Ascending aorta (tissue), 2 donors: ENCODE measurements around the gene KRTAP5-8. TPM values are rescaled to one million over a fixed set of nuclear protein-coding genes. Genes with fewer than 3 reads are reported as not detected.

Source experiments
- DNase-seq, 2 donors: peaks; one replicate each; pipeline ENCODE4 v3.0.0-alpha.2; 2019; ENCODE audit warnings: low spot score in 2 of 2
- H3K27ac ChIP-seq, 2 donors: fragments of 200-600 bp; sonication (generic); one replicate each; pipeline ENCODE4 v1.5.1; 2016 to 2017; ENCODE audit warnings: mild to moderate bottlenecking in 1 of 2
- H3K27me3 ChIP-seq: fragments of 200-600 bp; sonication (generic); one replicate; pipeline ENCODE4 v1.5.1; 2017
- H3K36me3 ChIP-seq, 2 donors: fragments of 200-600 bp; sonication (generic); one replicate each; pipeline ENCODE4 v1.5.1; 2016
- H3K4me1 ChIP-seq, 2 donors: fragments of 200-600 bp; sonication (generic); one replicate each; pipeline ENCODE4 v1.5.1; 2016 to 2017; ENCODE audit warnings: mild to moderate bottlenecking in 1 of 2
- H3K4me3 ChIP-seq, 2 donors: fragments of 200-600 bp; sonication (generic); one replicate each; pipeline ENCODE4 v1.5.1; 2016 to 2017; ENCODE audit warnings: mild to moderate bottlenecking in 1 of 2
- H3K9me3 ChIP-seq, 2 donors: fragments of 200-600 bp; sonication (generic); one replicate each; pipeline ENCODE4 v1.5.1; 2016
- intact Hi-C: fragments of 100-400 bp; cut with DNase I; formaldehyde crosslinking; loops from one replicate; pipeline ENCODE4 v1.15.1; 2023
- total RNA-seq: library from RNA; depleted of rRNA; stranded (reverse); fragments of >200 nt; gene quantifications from one replicate; pipeline ENCODE4 v1.1.0, GENCODE V29; 2016
- TF ChIP-seq, protein P1 (sequence below), 3 experiments: fragments of 200-600 bp in 2 of 3; fragments of 450-650 bp in 1 of 3; sonication (generic) in 2 of 3; IDR thresholded peaks; one replicate each; pipeline ENCODE4 v1.5.1; 2016 to 2019; ENCODE audit warnings: antibody characterized with exemption in 3 of 3, mild to moderate bottlenecking in 1 of 3, moderate library complexity in 1 of 3

Gene KRTAP5-8
- total RNA-seq, 1 donor from 2014 or later, result not detected

DNA sequence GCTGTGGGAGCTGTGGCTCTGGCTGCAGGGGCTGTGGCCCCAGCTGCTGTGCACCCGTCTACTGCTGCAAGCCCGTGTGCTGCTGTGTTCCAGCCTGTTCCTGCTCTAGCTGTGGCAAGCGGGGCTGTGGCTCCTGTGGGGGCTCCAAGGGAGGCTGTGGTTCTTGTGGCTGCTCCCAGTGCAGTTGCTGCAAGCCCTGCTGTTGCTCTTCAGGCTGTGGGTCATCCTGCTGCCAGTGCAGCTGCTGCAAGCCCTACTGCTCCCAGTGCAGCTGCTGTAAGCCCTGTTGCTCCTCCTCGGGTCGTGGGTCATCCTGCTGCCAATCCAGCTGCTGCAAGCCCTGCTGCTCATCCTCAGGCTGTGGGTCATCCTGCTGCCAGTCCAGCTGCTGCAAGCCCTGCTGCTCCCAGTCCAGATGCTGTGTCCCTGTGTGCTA lies 10.9 kb downstream of the KRTAP5-8 start:
- intact Hi-C loops, result no loop called here
- H3K27me3 ChIP-seq, result no peaks in the 10 kb centered on the region
- H3K9me3 ChIP-seq, result no peaks in the 10 kb centered on the region
- no peak overlapping the region for H3K27ac ChIP-seq
- H3K4me3 ChIP-seq, result no peak overlapping the region
- no peaks in the 10 kb centered on the region for H3K4me1 ChIP-seq
- TF ChIP-seq, protein P1, sequence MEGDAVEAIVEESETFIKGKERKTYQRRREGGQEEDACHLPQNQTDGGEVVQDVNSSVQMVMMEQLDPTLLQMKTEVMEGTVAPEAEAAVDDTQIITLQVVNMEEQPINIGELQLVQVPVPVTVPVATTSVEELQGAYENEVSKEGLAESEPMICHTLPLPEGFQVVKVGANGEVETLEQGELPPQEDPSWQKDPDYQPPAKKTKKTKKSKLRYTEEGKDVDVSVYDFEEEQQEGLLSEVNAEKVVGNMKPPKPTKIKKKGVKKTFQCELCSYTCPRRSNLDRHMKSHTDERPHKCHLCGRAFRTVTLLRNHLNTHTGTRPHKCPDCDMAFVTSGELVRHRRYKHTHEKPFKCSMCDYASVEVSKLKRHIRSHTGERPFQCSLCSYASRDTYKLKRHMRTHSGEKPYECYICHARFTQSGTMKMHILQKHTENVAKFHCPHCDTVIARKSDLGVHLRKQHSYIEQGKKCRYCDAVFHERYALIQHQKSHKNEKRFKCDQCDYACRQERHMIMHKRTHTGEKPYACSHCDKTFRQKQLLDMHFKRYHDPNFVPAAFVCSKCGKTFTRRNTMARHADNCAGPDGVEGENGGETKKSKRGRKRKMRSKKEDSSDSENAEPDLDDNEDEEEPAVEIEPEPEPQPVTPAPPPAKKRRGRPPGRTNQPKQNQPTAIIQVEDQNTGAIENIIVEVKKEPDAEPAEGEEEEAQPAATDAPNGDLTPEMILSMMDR (IDR thresholded peaks at IDR 0.05), result no peak
- H3K36me3 ChIP-seq, result no peaks in the 10 kb centered on the region
- no peak for DNase-seq

DNA sequence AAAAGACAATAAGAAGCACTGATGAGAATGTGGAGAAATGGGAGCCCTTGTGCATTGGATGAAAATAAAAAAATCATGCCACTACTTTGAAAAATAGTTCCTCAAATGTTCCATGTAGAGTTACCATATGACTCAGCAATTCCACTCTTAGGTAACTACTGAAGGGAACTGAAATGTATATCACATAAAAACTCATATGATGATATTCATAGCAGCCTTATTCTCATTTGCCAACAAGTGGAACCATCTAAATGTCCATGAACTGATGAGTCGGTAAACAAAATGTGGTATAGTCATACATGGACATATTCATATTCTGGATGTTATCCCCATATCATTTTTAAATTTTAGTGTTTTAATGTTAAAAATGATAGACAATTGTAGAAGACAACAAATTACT lies 13.9 kb downstream of the KRTAP5-8 start:
- TF ChIP-seq, protein P1 (IDR thresholded peaks at IDR 0.05), result no peak
- Histone ChIP-seq H3K27ac (no peak overlapping the region), H3K27me3 (no peaks in the 10 kb centered on the region), H3K4me3 (no peak overlapping the region), H3K9me3 (no peaks in the 10 kb centered on the region), H3K36me3 (no peaks in the 10 kb centered on the region), H3K4me1 (no peaks in the 10 kb centered on the region)
- DNase-seq, result no peak
- intact Hi-C loops, result no loop called here

DNA sequence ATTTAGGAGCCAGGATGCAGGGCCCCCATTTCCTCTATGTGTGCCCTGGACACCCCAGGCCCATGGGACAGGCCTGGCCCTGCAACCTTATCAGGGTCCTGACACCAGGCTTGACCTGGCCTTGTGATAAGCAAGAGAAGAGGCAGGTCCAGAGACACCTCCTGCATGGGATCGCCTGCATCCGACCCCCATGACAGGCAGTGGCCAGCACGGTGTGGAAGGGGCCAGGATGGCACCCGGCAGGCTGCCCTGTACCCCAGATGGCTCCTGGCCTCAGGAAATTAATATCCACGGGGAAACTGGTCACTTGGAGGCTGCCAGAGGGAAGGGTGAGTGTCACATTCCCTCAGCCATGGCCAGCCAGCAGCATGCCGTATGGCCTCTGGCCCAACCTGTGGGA lies 17.2 kb downstream of the KRTAP5-8 start:
- no peaks in the 10 kb centered on the region for H3K36me3 ChIP-seq
- H3K9me3 ChIP-seq, result no peaks in the 10 kb centered on the region
- H3K4me3 ChIP-seq, result no peak overlapping the region
- TF ChIP-seq, protein P1 (IDR thresholded peaks at IDR 0.05), result no peak
- no peaks in the 10 kb centered on the region for H3K27me3 ChIP-seq
- no peak overlapping the region for H3K27ac ChIP-seq
- intact Hi-C loops, result no loop called here
- no peak for DNase-seq
- H3K4me1 ChIP-seq, result no peaks in the 10 kb centered on the region

DNA sequence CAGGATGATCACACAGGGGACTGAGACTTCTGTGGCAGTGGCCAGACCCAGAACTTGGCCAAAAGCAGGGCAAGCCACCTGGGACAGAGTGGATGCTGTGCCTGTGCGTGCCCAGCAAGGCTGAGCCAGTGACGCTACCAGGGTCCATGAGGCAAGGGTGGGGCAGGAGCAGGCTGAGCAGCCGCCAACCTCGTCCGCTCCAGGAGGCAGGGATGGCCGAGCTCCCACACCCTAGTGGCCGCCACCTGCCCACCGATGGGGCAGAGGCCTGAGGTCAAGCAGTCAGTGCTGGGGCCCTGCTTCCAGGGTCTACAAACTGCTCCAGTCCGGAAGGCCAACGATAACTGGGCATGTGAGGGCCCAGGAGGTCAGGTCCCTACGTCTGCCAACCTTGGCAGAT lies 17.7 kb downstream of the KRTAP5-8 start:
- TF ChIP-seq, protein P1 (IDR thresholded peaks at IDR 0.05), result no peak
- intact Hi-C loops, result no loop called here

DNA sequence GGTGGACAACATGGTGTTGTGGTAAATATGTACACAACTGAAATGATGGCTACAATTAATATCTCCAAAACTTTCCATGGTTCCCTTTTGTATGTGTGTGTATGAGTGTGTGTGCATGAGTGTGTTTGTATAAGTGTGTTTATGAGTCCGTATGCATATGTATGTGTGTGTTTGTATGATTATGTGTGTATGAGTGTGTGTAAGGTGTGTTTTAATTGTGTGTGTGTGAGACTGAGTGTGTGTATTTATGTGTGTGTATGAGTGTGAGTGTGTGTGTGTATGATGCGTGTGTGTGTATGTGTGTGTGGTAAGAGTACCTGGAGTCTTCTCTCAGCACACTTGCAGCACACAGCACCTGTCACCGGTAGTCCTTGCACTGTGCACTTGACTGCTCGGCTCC lies 18.2 kb downstream of the KRTAP5-8 start:
- no peaks in the 10 kb centered on the region for H3K4me1 ChIP-seq
- H3K36me3 ChIP-seq, result no peaks in the 10 kb centered on the region
- no peaks in the 10 kb centered on the region for H3K9me3 ChIP-seq
- TF ChIP-seq, protein P1 (IDR thresholded peaks at IDR 0.05), result no peak
- DNase-seq, result no peak
- no peak overlapping the region for H3K27ac ChIP-seq
- no peak overlapping the region for H3K4me3 ChIP-seq
- intact Hi-C loops, result no loop called here
- no peaks in the 10 kb centered on the region for H3K27me3 ChIP-seq

More for the DNA sequence above, 17.7 kb downstream of the KRTAP5-8 start:
- no peak for DNase-seq
- Histone ChIP-seq H3K4me3 (no peak overlapping the region), H3K36me3 (no peaks in the 10 kb centered on the region), H3K4me1 (no peaks in the 10 kb centered on the region), H3K27ac (no peak overlapping the region), H3K9me3 (no peaks in the 10 kb centered on the region), H3K27me3 (no peaks in the 10 kb centered on the region)

DNA sequence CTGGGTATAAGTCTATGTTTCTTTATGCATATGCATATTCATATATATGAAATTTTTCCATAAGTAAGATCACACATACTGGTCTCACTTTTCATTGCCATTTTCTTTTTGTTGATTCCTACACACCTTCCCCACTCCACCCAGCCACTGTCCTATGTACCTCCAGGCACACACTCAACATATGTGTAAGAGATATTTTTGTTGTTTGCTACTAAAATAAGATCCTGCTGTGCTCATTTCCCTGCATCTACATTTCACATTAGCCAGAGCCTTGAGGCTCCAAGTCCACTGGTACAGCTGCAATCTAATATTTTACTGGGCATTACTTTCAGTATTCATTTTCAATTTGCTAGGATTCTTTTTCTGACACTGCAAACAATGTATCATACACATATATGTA lies 19.4 kb downstream of the KRTAP5-8 start:
- TF ChIP-seq, protein P1 (IDR thresholded peaks at IDR 0.05), result no peak
- Histone ChIP-seq H3K36me3 (no peaks in the 10 kb centered on the region), H3K4me1 (no peaks in the 10 kb centered on the region), H3K27me3 (no peaks in the 10 kb centered on the region), H3K9me3 (no peaks in the 10 kb centered on the region), H3K27ac (no peak overlapping the region), H3K4me3 (no peak overlapping the region)
- DNase-seq, result no peak
- intact Hi-C loops, result no loop called here
